Activated CD8-positive, alpha-beta memory T cell treated with anti-CD3 and anti-CD28 coated beads for 36 hours (primary cell): Measurements from ENCODE around the gene ST8SIA1. TPM values are rescaled to one million over a fixed set of nuclear protein-coding genes. Genes with fewer than 3 reads are reported as not detected.

Experiments used
- CTCF ChIA-PET: fragments of 350-600 bp; sonication (Branson Sonifier 250); formaldehyde crosslinking; loops from one replicate; lab custom pipeline; 2021; ENCODE audit warnings: antibody characterized with exemption; lab: Charles Lee
- POLR2A ChIA-PET: fragments of 350-600 bp; sonication (Branson Sonifier 250); formaldehyde crosslinking; loops from one replicate; lab custom pipeline; 2021; ENCODE audit warnings: antibody characterized with exemption; lab: Charles Lee
- total RNA-seq, 2 experiments: library from RNA; stranded (reverse); gene quantifications; one replicate each; pipeline ENCODE4 v1.2.3, GENCODE V29; 2021

Gene ST8SIA1
- total RNA-seq, 2 experiments from 2014 or later, result 3.5 to 4.1 TPM

- CTCF ChIA-PET, result interaction anchor here (1.2 kb wide), 1 partner anchor 78 kb away, joined by 3 read pairs; no protein-coding TSS in a partner anchor
Measured at GRCh38 chr12:22257100-22257499, 77.4 kb downstream of the ST8SIA1 start.

GRCh38 chr12:22256605-22257004, 77.9 kb downstream of the ST8SIA1 start:
- CTCF ChIA-PET, result interaction anchor here (1.2 kb wide), 1 partner anchor 79 kb away, joined by 3 read pairs; no protein-coding TSS in a partner anchor

More at GRCh38 chr12:22257100-22257499, 77.4 kb downstream of the ST8SIA1 start:
- POLR2A ChIA-PET, result interaction anchor here (0.6 kb wide), 2 partner anchors 17 to 256 kb away, joined by 5 read pairs; no protein-coding TSS in a partner anchor

GRCh38 chr12:22256041-22256441, 78.5 kb downstream of the ST8SIA1 start:
- CTCF ChIA-PET, result interaction anchor here (1.2 kb wide), 1 partner anchor 79 kb away, joined by 3 read pairs; no protein-coding TSS in a partner anchor
- POLR2A ChIA-PET, result no interaction called here

More at GRCh38 chr12:22256605-22257004, 77.9 kb downstream of the ST8SIA1 start:
- POLR2A ChIA-PET, result interaction anchor here (0.6 kb wide), 2 partner anchors 16 to 256 kb away, joined by 5 read pairs; no protein-coding TSS in a partner anchor

- ChIA-PET CTCF (no interaction called here), POLR2A (no interaction called here)
Measured at GRCh38 chr12:22255097-22255496, 79.4 kb downstream of the ST8SIA1 start.

- ChIA-PET POLR2A (no interaction called here), CTCF (no interaction called here)
Measured at GRCh38 chr12:22254478-22254877, 80.0 kb downstream of the ST8SIA1 start.

- ChIA-PET CTCF (no interaction called here), POLR2A (no interaction called here)
Measured at GRCh38 chr12:22252057-22252456, 82.5 kb downstream of the ST8SIA1 start.

- CTCF ChIA-PET, result no interaction called here
- POLR2A ChIA-PET, result no interaction called here
Measured at GRCh38 chr12:22250762-22251161, 83.7 kb downstream of the ST8SIA1 start.

- POLR2A ChIA-PET, result no interaction called here
- CTCF ChIA-PET, result no interaction called here
Measured at GRCh38 chr12:22248571-22249115, 85.9 kb downstream of the ST8SIA1 start.

- CTCF ChIA-PET, result no interaction called here
Measured at GRCh38 chr12:22248121-22248520, 86.4 kb downstream of the ST8SIA1 start.

GRCh38 chr12:22246217-22246846, 88.2 kb downstream of the ST8SIA1 start:
- POLR2A ChIA-PET, result no interaction called here

More at GRCh38 chr12:22248121-22248520, 86.4 kb downstream of the ST8SIA1 start:
- POLR2A ChIA-PET, result no interaction called here

GRCh38 chr12:22242726-22243125, 91.8 kb downstream of the ST8SIA1 start:
- ChIA-PET POLR2A (no interaction called here), CTCF (interaction anchor here (0.6 kb wide), 1 partner anchor 61 kb away, joined by 6 read pairs; no protein-coding TSS in a partner anchor)

More at GRCh38 chr12:22246217-22246846, 88.2 kb downstream of the ST8SIA1 start:
- CTCF ChIA-PET, result no interaction called here

- ChIA-PET CTCF (no interaction called here), POLR2A (no interaction called here)
Measured at GRCh38 chr12:22238211-22238610, 96.3 kb downstream of the ST8SIA1 start.

- CTCF ChIA-PET, result no interaction called here
- POLR2A ChIA-PET, result no interaction called here
Measured at GRCh38 chr12:22234561-22234960, 99.9 kb downstream of the ST8SIA1 start.

GRCh38 chr12:22231836-22232235, 102.7 kb downstream of the ST8SIA1 start:
- CTCF ChIA-PET, result no interaction called here
- POLR2A ChIA-PET, result no interaction called here

GRCh38 chr12:22231078-22231477, 103.4 kb downstream of the ST8SIA1 start:
- CTCF ChIA-PET, result no interaction called here

GRCh38 chr12:22230280-22230794, 104.2 kb downstream of the ST8SIA1 start:
- ChIA-PET POLR2A (no interaction called here), CTCF (no interaction called here)

More at GRCh38 chr12:22231078-22231477, 103.4 kb downstream of the ST8SIA1 start:
- POLR2A ChIA-PET, result no interaction called here

- ChIA-PET POLR2A (no interaction called here), CTCF (no interaction called here)
Measured at GRCh38 chr12:22229652-22230279, 104.7 kb downstream of the ST8SIA1 start.

- ChIA-PET CTCF (interaction anchor here (0.6 kb wide), 1 partner anchor 31 kb away, joined by 3 read pairs; no protein-coding TSS in a partner anchor), POLR2A (no interaction called here)
Measured at GRCh38 chr12:22228022-22228875, 106.3 kb downstream of the ST8SIA1 start.

GRCh38 chr12:22223356-22223755, 111.2 kb downstream of the ST8SIA1 start:
- ChIA-PET POLR2A (no interaction called here), CTCF (no interaction called here)
